Measurements from ENCODE around the gene EXD3. TPM values are rescaled to one million over a fixed set of nuclear protein-coding genes. Genes with fewer than 3 reads are reported as not detected.
A peak's percentile ranks its signal among the peaks of the same experiment; 100 is the strongest.

The EXD3 gene
- total RNA-seq, 1 experiment from 2014 or later = 1.2 TPM

DNA sequence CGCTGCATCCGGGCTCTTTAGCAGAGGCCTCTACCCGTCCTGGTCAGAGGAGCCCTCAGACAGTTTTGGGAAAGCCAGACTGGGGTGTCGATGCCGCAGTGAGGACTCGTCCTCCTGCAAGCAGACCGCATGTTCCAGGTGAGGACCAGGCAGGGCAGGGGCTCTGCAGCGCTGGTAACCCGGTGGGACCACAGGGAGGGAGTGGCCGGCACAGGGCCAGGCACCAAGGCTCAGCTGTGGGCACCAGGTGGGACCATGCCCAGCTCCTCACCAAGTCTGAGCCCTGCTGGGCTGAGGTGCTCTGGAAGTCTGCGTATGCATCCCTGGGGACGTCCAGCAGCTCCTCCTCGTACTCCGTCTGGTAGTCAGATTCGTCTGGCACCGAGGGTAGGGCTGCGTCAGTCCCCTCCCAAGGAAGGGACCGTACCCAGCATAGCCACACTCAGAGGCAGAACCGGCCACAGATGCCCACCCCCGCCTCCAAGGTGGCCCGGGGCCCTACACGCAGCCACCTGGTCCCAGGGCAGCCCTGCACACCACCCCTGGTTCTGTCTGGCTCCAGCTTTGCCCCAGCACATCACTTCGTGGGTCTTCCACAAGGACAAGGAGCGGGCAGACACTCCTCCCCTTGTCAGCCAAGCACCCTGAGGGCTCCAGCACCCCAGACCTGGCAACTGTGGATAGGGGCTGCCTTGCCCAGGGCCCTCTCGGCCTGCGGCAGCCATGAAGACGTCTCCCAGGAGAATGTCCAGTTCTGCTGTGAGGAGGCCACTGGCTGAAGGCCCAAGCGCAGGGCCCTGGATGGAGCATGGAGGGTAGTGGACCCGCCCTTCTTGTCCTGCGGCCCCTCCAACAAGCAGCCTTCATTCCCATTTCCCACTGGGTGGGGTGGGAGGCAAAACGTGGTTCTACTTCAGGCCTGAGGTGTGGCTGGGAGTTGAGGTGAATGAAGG, 37.7 kb upstream of the EXD3 start:
- H3K36me3 ChIP-seq = peaks cover 4% of the 10 kb centered on the region

DNA sequence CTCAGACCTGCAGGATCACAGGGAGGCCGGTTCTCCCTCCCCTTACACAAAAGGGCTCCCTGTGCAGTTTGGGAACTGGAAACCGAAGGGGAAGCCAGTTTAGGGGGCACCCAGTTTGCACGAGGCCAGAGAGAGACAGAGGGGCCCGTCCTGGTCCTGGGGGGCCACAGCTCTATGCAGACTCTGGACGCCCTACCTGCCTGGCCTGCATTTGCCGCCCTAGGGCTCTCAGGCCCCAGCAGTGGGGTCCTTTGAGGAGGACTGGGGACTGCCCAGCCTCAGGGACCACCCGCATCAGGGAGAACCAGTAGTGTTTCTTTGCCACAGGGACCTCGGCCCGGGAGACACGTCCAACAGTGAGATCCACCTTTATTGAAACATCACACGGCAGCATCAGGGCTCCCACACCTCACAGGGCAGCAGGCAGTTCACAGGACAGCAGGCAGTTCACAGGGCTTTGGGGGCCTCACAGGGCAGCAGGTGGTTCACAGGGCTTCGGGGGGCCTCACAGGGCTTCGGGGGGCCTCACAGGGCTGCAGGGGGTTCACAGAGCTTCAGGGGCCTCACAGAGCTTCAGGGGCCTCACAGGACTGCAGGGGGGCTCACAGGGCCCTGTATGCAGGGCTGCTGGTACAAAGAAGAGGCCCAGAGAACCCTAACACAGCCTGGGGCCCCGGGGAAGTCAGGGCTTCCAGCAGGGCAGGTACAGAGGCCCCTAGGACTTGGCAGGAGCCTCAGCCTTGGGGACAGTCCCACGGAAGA, 36.8 kb upstream of the EXD3 start:
- no peaks in the 10 kb centered on the region for H3K27me3 ChIP-seq
- DNase-seq = no peak
- H3K4me3 ChIP-seq = peak overlapping the region; percentile 45
- H3K9me3 ChIP-seq = no peaks in the 10 kb centered on the region
- peaks cover 4% of the 10 kb centered on the region for H3K36me3 ChIP-seq

More for the DNA sequence above, 37.7 kb upstream of the EXD3 start:
- no peak for DNase-seq
- H3K9me3 ChIP-seq = no peaks in the 10 kb centered on the region
- H3K27me3 ChIP-seq = no peaks in the 10 kb centered on the region
- no peak overlapping the region for H3K4me3 ChIP-seq

DNA sequence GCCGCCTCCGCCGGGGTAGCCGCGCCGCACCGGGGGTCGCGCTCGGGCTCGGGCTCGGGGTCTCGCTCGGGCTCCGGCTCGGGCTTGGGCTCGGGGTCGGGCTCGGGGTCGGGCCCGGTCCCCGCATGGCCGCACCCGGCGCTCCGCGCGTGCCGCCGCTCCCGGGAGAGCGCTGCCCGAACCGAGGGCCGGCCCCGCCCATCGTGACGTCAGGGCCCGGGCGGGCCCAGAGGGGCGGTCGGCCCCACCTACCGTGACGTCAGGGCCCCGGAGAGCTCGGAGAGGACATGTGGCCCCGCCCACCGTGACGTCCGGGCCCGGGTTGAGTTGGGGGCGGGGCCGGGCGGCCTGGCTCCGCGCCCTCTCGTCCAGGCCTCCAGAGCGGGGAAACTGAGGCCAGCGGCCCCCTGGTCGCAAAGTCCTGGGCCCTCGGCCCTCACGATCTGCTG, 36.2 kb upstream of the EXD3 start, which contains the start of gene NSMF:
TSS of gene NSMF (minus strand) at position 183 of the 449 bp plus-strand sequence. CDS start 232 bp downstream, outside the sequence.
- H3K36me3 ChIP-seq = peaks cover 9% of the 10 kb centered on the region

DNA sequence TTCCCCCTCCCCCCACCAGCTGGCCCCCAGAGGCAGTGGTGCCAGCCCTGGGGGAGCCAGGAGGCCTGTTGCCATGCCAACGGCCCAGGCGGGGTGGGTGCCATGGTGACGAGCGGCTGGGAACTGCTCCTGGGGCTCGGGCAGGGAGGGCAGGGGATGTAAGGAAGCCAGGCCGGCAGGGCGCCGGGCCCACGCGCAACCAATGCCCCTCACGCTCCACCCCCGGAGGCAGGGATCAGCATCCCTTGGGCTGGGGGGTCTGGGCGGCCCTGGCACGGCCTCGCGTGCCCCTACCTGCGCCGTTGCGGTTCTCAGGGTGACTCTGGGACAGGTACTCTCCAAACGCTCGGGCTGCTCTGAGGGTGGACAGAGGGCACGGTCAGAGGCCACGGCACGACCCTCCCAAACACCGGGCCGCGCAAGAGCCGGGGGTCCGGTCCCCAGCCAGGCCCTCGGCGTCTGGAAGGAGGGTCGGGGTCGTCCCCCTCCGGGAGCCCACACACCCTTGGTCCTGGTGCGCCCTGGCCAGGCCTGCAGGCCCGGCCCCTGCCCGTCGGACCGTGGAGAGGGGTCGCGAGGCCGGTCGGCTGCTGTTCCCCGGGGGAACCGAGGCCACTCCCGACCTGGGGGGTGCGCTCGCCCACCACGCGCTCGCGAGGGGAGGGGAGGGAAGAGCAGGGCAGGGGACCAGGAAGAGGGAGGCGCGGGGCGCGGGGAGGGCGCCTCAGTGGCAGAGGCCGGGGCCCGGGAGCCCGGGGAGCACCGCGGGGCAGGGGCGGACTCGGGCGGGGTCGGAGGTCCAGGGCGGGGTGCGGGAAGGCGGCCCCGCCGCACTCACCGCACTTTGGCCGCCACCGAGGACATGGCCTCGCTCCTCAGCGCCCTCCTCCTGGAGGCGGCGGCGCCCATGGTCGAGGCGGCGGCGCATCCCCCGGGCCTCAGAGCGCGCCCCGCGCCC, 35.5 kb upstream of the EXD3 start:
- DNase-seq = no peak
- Histone ChIP-seq H3K4me3 (peak overlapping the region; percentile 68), H3K27me3 (no peaks in the 10 kb centered on the region), H3K36me3 (peaks cover 10% of the 10 kb centered on the region), H3K9me3 (no peaks in the 10 kb centered on the region)

More for the DNA sequence above, 36.2 kb upstream of the EXD3 start, which contains the start of gene NSMF:
- Histone ChIP-seq H3K9me3 (no peaks in the 10 kb centered on the region), H3K27me3 (no peaks in the 10 kb centered on the region), H3K4me3 (peak within 1 kb of the TSS; percentile 68)
- DNase-seq = peak; percentile 88

DNA sequence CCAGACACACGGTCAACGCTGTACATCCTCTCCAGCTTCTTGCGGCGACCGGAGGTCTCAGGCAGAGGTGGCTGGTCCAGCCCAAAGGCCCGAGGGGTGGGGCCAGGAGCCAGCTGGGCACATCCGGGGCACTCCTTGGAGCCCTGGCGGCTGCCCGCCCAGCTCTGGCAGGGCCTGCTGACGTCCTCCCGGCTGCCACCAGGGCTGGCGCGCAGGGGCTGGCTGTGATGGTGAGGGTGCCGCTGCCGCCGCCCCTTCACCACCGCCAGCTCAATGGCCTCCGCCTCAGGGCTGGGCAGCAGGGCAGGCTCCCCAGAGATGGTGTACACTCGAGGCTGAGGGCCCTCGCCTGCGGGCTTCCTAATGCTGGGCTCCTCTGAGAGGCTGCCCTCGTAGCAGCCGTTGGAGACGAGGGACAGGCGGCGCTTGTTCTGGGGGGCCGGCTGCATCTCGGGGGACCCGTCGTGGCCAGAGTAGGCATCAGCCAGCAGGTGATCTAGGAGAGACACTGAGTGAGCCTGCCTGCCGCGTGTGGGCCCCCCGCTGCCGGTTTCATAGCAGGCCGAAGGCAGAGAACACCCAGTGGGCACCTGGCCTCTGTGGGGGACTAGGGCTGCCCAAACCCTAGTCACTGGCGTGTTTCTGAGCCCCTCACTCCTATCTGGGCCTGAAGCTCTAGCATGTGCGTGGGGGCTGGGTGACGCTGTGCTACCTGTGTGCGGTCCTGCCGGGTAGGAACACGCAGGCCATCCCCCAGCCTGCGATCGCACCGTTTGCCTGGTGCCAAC, 34.6 kb upstream of the EXD3 start:
- DNase-seq = no peak
- Histone ChIP-seq H3K4me3 (peak overlapping the region; percentile 68), H3K9me3 (no peaks in the 10 kb centered on the region), H3K36me3 (peaks cover 17% of the 10 kb centered on the region), H3K27me3 (no peaks in the 10 kb centered on the region)

DNA sequence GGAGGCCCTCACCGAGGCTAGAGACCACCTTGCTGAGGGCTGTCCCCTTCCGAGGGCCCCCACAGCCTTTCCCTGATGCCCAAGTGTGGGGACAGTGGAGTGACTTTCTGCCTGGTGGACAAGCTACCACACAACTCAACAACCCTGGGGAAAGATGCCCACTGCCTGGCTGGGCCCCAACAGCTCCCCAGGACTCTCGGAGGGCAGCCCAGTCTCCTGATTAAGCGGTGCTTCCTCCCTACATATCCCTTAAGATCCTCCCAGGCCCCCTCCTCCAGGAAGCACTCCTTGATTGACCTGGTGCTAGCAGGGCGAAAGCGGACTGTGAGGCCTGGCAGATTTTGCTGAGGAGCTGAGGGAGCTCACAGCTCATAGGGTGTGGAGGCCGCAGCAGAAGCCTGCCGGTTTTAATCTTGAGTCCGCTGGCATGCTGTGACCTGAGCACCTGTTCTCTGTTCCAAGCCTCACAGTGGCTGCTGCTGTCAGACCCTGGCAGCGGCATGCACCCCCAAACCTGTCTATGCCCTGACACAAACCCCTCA, 34.0 kb upstream of the EXD3 start:
- Histone ChIP-seq H3K36me3 (peaks cover 17% of the 10 kb centered on the region), H3K27me3 (no peaks in the 10 kb centered on the region), H3K4me3 (no peak overlapping the region), H3K9me3 (no peaks in the 10 kb centered on the region)
- no peak for DNase-seq

DNA sequence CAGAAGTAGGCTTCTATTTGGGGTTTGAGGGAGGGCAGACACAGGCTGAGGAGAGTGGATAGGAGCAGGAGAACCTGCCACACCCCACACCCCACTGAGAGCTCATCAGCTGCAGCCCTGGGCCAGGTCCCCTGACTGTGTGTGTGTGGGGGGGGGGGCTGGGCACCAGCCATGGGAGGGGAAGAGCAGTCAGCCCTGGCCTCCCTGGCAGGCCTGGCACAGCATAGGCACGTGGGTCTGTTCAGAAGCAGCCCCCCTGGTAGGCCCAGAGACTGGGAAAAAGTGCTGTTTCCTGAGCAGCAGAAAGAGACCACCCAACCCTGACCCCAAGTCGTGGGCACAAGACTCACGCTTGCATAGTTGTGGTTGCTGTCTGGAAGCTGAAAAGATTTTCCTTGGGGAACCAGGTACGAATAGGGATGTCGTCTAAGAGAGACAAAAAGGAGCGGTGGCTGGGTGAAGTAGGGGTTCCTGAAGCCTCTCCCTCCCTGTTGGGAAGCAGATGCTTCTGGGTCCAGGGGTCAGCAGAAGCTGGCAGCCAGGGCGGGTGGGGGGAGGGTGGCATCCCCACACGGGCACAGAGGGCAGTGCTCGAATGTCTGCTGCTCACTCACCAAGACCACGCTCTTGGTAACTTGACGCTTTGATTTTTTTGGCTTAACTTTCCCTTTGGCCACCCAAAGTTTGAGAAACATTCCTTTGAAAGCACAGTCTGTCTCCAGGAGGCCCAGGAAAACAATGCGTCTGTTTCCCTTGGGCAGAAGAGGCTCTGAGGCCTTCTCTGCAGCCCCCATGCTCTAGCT, 33.3 kb upstream of the EXD3 start:
- Histone ChIP-seq H3K27me3 (no peaks in the 10 kb centered on the region), H3K36me3 (peaks cover 17% of the 10 kb centered on the region), H3K9me3 (no peaks in the 10 kb centered on the region), H3K4me3 (no peak overlapping the region)
- no peak for DNase-seq

DNA sequence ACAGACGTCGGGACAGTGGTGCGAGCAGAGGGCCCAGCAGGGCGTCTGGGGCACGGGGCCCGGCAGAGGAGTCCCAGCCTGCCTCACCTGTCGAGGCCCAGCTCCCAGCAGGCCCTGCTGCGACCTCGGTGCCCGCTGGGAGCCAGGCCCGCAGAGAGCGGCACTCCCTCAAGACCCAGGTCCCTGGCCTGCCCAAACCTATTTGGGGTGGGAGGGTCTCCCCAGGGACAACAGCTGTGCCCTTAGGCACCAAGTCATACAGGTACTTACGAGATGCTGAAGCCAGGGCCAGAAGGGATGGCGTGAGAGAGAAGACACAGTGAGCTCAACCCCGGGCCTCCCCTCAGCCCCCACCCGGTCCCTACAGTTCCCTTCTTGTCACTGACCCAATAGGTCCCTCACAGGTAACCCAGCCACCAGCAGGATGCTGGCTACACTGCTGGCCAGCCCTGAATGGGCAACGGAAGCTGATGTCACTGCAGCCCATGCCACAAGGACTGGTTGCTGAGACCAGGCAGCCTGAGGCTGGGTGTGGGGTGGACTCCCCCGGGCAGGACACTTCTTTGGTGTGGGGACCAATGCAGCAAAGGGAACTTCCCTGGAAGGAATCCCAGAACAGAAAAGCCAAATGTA, 32.5 kb upstream of the EXD3 start:
- Histone ChIP-seq H3K27me3 (no peaks in the 10 kb centered on the region), H3K36me3 (peaks cover 17% of the 10 kb centered on the region), H3K4me3 (no peak overlapping the region), H3K9me3 (no peaks in the 10 kb centered on the region)
- no peak for DNase-seq

DNA sequence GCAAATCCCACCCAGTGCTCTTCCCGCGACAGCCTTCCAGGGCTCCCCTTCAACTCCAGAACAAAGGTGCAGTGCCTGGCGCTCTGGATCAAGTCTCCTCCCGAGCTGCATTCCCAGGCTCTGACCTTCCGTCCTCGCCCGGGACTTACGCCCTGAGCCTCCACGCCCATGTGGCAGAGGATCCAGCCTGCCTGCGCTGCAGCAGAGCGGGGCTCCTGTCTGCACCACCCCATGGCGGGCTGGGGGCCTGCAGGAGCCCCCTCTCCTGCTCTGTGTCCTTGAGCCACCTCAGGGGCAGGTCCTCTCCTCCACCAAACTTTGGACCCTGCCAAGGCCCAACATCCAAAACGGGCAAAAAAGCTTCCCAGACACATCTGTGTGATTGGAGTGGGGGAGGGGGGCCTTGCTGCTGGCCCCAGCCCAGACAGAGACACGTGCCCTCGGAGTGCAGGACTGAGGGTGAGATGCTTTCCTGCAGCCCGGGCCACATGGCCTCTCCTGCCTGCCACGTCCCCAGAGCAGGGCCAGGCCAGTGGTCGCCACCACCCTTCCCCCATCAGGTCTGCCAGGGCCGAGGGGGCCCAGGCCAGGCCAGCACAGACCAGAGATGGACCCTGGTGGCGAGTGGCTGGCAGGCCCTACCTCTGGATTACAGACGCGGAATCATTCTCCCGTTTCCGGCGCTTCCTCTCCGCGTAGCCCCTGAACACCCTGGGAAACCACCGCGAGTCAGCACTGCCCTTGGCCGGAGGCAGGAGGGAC, 31.8 kb upstream of the EXD3 start:
- Histone ChIP-seq H3K9me3 (no peaks in the 10 kb centered on the region), H3K27me3 (no peaks in the 10 kb centered on the region), H3K4me3 (no peak overlapping the region), H3K36me3 (peaks cover 17% of the 10 kb centered on the region)
- no peak for DNase-seq

DNA sequence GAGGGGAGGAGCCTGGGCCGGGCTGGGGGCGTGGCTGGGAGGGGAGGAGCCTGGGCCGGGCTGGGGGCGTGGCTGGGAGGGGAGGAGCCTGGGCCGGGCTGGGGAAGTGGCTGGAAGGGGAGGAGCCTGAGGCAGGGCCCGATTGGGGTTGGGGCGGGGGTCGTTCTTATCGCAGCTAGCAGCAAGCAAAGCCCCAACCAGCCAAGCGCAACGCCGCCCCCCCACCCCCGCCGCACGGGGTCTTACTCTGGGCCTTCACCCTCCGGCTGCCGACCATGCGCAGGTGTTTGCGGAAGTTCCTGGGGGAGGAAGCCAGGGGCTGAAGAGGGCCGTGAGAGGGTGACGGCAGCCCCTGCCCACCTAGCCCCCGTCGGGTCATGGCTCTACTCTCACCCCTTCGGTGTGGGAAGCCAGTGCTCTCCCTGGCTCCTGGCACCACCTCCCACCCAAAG, 31.2 kb upstream of the EXD3 start:
- peaks cover 17% of the 10 kb centered on the region for H3K36me3 ChIP-seq
- no peak for DNase-seq
- no peak overlapping the region for H3K4me3 ChIP-seq

DNA sequence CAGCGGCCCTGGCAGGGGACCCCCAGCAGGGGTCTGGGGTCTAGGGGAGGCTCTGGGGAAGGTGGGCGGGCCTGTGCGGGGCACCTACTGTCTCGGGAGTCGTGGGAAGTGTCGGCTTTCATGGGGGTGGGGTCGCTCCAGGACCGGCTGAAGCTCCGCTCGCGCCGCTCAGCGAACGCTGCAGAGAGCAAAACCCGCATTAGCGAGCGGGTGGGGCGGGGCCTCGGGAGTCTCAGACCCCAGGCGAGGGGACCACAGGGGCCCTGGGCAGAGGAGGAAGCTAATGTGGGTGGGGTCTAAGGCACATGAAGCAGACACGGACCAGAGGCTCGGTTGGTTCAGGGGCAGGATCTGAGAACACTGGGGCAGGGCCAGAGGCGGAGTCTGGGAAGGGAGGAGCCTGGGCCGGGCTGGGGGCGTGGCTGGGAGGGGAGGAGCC, 30.7 kb upstream of the EXD3 start:
- peaks cover 17% of the 10 kb centered on the region for H3K36me3 ChIP-seq
- no peak overlapping the region for H3K4me3 ChIP-seq
- H3K27me3 ChIP-seq = no peaks in the 10 kb centered on the region
- H3K9me3 ChIP-seq = no peaks in the 10 kb centered on the region
- DNase-seq = no peak

More for the DNA sequence above, 31.2 kb upstream of the EXD3 start:
- H3K9me3 ChIP-seq = no peaks in the 10 kb centered on the region
- H3K27me3 ChIP-seq = no peaks in the 10 kb centered on the region

DNA sequence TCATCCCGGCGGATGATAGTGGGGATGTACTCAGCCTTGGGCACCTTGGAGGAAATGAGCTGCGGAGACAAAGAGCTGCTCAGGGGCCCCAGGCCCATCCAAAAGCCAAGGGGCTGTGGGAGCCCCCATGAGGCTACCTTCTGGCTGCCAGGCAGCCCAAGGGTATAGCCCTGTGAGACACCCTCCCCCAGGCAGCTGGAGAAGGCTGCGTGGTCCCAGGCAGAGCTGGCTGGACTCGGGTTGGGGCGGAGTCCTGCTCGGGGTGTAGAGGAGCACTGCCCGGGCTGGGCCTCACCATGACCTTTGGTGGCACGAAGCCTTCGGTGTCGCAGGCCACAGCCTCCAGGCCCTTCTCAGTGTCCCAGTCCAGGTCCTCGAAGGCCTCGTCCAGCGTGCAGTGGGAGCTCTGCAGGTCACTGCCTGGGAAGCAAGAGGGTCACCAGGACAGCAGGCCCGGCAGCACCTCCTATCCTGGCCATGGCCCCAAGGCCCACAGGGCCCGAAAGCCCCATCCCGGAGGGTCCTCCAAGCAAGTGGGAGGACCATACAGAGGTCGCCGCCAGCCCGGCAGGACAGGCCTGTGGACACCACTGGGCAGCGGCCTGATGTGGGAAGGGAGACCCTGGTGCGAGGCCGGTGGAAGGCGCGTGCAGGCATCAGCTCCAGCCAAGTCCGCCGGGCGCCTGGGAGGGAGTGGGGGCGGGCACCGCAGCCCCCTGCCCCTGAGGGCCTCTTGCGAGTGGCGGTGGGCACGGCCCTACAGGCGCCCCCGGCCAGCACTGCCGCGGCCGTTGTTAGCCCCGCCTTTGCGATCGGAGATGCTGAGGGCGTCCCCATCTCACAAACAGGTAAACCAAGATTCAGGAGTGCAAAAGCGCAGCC, 30.0 kb upstream of the EXD3 start:
- H3K9me3 ChIP-seq = no peaks in the 10 kb centered on the region
- H3K36me3 ChIP-seq = peaks cover 17% of the 10 kb centered on the region
- no peak overlapping the region for H3K4me3 ChIP-seq
- H3K27me3 ChIP-seq = no peaks in the 10 kb centered on the region
- DNase-seq = no peak
